BJ (cell line): Measurements from ENCODE around the gene TGDS. TPM values are rescaled to one million over a fixed set of nuclear protein-coding genes. Genes with fewer than 3 reads are reported as not detected.
"Not testable (repeated sequence)": the region's sequence is repeated elsewhere in the genome, so short reads cannot be mapped to it uniquely, and the experiment has no call there.

Experiments used
- CTCF ChIA-PET: fragments of 350-600 bp; formaldehyde crosslinking; extraction: SDS; loops from one replicate; lab custom pipeline; 2021; ENCODE audit warnings: antibody characterized with exemption, inconsistent platforms; lab: Yijun Ruan, JAX
- POLR2A ChIA-PET: fragments of 300-600 bp; sonication (Branson Sonifier 250); formaldehyde crosslinking; extraction: SDS; loops from one replicate; lab custom pipeline; 2021; ENCODE audit warnings: antibody characterized with exemption; lab: Charles Lee
- DNase-seq: peaks from one replicate; pipeline ENCODE4 v3.0.0-alpha.2; 2011; ENCODE audit warnings: low read depth
- H3K27me3 ChIP-seq: 2 replicates; pipeline ENCODE4 v1.6.0; 2011; ENCODE audit warnings: low read length; ENCODE audit not compliant: control insufficient read depth, insufficient read depth
- H3K36me3 ChIP-seq: 2 replicates; pipeline ENCODE4 v1.5.1; 2011; ENCODE audit warnings: low read length; ENCODE audit not compliant: control insufficient read depth, insufficient read depth
- H3K4me3 ChIP-seq: 2 replicates; pipeline ENCODE4 v1.5.1; 2011; ENCODE audit warnings: low read depth, mild to moderate bottlenecking, control low read depth, low read length
- polyA minus RNA-seq: library from RNA; depleted of rRNA, polyadenylated mRNA; stranded (reverse); fragments of >200 nt; gene quantifications from 2 replicates; pipeline ENCODE4 v1.2.3, GENCODE V29; 2011; rRNA and poly(A)+ RNA removed
- polyA plus RNA-seq: library from polyadenylated mRNA; depleted of rRNA; stranded (reverse); fragments of >200 nt; gene quantifications from 2 replicates; pipeline ENCODE4 v1.2.3, GENCODE V29; 2011; rRNA removed
- TF ChIP-seq, protein P1 (sequence below): IDR thresholded peaks from 2 replicates; pipeline ENCODE4 v1.5.1; 2011; ENCODE audit warnings: low read depth, mild to moderate bottlenecking, control low read depth, inconsistent platforms, low read length, moderate library complexity; ENCODE audit not compliant: insufficient read depth

Gene TGDS, protein sequence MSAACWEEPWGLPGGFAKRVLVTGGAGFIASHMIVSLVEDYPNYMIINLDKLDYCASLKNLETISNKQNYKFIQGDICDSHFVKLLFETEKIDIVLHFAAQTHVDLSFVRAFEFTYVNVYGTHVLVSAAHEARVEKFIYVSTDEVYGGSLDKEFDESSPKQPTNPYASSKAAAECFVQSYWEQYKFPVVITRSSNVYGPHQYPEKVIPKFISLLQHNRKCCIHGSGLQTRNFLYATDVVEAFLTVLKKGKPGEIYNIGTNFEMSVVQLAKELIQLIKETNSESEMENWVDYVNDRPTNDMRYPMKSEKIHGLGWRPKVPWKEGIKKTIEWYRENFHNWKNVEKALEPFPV
- polyA plus RNA-seq (5.9 and 14.1 TPM in 2 replicates), polyA minus RNA-seq (3.5 and 3.8 TPM in 2 replicates)

DNA sequence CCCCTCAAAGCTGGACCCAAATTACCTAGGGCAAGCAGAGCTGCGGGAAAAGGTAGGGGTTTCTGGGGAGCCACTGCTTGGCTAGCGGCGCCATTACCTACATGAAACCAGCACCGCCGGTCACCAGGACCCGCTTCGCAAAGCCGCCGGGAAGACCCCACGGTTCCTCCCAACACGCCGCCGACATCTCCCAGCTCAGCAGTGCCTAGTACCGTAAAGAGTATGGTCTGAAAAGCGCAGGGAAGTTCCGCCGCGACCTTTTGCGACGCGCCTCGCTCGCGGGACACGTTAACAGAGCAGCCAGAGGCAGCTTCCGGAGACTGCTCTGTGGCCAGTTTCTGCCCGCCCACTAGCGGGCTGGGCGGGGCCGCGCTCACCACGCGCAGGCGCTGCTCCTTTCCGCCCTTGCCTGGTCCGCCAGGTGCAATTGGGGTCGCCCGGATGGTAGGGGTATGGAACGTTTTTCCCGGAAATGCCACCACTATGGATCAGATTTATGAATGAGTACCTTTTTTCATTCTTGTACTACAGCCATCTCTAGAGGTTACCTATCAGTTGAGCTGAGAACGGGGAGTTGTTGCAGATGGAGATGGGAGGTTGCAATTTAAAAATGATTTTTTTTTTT lies at the start of gene TGDS:
Gene TGDS (minus strand): TSS at position 203 of the 625 bp plus-strand sequence. CDS start 16 bp downstream, at position 187.
- TF ChIP-seq, protein P1, sequence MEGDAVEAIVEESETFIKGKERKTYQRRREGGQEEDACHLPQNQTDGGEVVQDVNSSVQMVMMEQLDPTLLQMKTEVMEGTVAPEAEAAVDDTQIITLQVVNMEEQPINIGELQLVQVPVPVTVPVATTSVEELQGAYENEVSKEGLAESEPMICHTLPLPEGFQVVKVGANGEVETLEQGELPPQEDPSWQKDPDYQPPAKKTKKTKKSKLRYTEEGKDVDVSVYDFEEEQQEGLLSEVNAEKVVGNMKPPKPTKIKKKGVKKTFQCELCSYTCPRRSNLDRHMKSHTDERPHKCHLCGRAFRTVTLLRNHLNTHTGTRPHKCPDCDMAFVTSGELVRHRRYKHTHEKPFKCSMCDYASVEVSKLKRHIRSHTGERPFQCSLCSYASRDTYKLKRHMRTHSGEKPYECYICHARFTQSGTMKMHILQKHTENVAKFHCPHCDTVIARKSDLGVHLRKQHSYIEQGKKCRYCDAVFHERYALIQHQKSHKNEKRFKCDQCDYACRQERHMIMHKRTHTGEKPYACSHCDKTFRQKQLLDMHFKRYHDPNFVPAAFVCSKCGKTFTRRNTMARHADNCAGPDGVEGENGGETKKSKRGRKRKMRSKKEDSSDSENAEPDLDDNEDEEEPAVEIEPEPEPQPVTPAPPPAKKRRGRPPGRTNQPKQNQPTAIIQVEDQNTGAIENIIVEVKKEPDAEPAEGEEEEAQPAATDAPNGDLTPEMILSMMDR, result no peak
- peak; percentile 78 for DNase-seq
- Histone ChIP-seq H3K4me3 (peak within 1 kb of the TSS; percentile 64), H3K36me3 (no peaks in the 10 kb centered on the region), H3K27me3 (no peaks in the 10 kb centered on the region)
- CTCF ChIA-PET, result interaction anchor here (0.7 to 1.6 kb wide), 4 partner anchors 24 to 1019 kb away, joined by 3 to 8 read pairs (median 3); no protein-coding TSS in a partner anchor
- POLR2A ChIA-PET, result interaction anchor here (0.5 to 0.6 kb wide), 3 partner anchors 22 to 553 kb away, joined by 3 to 6 read pairs (median 3); no protein-coding TSS in a partner anchor

DNA sequence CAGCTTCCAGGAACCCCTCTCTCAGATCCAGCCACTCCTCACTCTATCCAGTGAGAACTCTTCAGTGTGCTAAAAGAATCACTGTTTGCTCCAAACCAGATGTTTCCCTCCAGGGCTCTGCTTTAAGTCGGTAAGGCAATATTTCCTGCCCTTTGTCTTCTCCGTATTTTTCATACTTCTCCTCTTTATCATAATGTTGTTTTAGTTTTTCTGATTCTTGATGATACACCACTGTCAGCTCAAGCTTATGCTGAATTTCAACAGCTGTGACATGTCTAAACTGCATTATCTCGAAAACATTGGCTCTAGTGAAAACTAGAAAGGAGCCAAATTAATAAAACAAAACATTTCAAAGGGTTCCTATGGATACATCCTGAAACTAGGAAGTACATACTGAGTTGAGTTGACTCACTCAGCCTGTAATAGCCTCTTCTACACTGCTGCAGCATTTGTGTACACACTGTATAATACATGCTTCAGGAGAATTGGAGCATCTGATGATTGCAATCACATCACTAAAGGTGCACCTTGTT lies 45.5 kb upstream of the TGDS start:
- CTCF ChIA-PET, result interaction anchor here (1.1 kb wide), 1 partner anchor 24 kb away, joined by 3 read pairs; no protein-coding TSS in a partner anchor
- H3K4me3 ChIP-seq, result no peak overlapping the region
- TF ChIP-seq, protein P1, result no peak
- peak; percentile 41 for DNase-seq
- H3K36me3 ChIP-seq, result no peaks in the 10 kb centered on the region
- no peaks in the 10 kb centered on the region; the same call in 1 of the 2 replicates for H3K27me3 ChIP-seq
- POLR2A ChIA-PET, result interaction anchor here (0.7 kb wide), 1 partner anchor 81 kb away, joined by 4 read pairs; no protein-coding TSS in a partner anchor

DNA sequence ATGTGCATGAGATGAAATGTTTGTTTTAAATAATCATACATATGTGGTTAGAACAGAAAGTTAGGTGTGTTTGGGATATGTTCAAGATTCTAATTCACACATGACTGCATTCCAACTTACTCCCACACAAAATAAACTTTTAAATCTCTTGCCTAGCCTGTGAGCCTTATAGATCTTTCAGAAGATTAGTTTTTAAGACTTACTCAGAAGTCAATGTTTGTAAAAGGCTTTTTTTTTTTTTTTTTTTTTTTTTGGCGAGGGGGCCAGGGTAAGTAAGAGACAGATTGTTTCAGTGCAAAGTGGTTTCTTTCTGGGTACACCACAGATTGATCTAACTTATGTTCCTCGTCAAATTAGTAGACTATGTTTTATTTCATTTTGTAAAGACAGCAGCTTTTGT lies 44.8 kb upstream of the TGDS start:
- H3K27me3 ChIP-seq, result no peaks in the 10 kb centered on the region; the same call in 1 of the 2 replicates

DNA sequence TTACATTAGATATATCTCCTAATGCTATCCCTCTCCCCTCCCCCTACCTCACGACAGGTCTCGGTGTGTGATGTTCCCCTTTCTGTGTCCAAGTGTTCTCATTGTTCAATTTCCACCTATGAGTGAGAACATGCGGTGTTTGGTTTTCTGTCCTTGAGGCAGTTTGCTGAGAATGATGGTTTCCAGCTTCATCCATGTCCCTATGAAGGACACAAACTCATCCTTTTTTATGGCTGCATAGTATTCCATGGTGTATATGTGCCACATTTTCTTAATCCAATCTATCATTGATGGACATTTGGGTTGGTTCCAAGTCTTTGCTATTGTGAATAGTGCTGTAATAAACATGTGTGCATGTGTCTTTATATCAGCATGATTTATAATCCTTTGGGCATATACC lies 41.7 kb upstream of the TGDS start:
- POLR2A ChIA-PET, H3K27me3 ChIP-seq: not testable (repeated sequence)
- CTCF ChIA-PET, result interaction anchor here (1.6 kb wide), 1 partner anchor 17 kb away, joined by 5 read pairs; no protein-coding TSS in a partner anchor

More for the DNA sequence above, 44.8 kb upstream of the TGDS start:
- Histone ChIP-seq H3K4me3 (no peak overlapping the region), H3K36me3 (no peaks in the 10 kb centered on the region)
- TF ChIP-seq, protein P1, result no peak
- ChIA-PET CTCF (no interaction called here), POLR2A (no interaction called here)
- DNase-seq, result no peak

DNA sequence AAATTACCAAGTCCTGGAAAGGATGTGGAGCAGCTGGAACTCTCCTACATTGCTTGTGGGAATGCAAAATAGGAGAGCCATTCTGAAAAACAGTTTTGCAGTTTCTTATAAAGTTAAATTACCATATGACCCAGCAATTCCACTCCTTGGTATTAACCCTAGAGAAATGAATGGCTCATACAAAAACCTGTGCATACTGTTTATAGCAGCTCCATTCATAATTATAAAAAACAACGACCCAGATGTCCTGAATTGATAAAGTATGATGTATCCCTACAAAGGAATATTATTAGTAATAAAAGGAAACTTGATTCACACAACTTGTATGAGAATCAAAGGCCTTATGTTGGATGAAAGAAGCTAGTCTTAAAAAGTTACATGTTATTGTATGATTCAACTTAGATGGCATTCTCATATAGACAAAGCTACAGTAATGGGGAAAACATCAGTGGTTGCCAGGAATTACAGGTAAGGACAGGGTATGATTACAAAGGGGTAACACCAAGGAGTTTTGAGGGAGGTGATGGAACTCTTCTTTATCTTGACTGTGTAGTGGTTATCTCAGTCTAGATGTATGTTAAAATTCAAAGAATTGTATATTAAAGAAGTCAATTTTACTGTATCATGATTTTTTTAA lies 41.1 kb upstream of the TGDS start:
- POLR2A ChIA-PET, result interaction anchor here (0.6 kb wide), 1 partner anchor 33 kb away, joined by 6 read pairs; no protein-coding TSS in a partner anchor
- DNase-seq, result no peak
- CTCF ChIA-PET, result interaction anchor here (1.6 kb wide), 1 partner anchor 16 kb away, joined by 5 read pairs; no protein-coding TSS in a partner anchor
- TF ChIP-seq, protein P1, result no peak
- no peaks in the 10 kb centered on the region for H3K36me3 ChIP-seq
- no peaks in the 10 kb centered on the region for H3K27me3 ChIP-seq
- no peak overlapping the region for H3K4me3 ChIP-seq

More for the DNA sequence above, 41.7 kb upstream of the TGDS start:
- not testable (repeated sequence) for H3K36me3 ChIP-seq, DNase-seq, H3K4me3 ChIP-seq

DNA sequence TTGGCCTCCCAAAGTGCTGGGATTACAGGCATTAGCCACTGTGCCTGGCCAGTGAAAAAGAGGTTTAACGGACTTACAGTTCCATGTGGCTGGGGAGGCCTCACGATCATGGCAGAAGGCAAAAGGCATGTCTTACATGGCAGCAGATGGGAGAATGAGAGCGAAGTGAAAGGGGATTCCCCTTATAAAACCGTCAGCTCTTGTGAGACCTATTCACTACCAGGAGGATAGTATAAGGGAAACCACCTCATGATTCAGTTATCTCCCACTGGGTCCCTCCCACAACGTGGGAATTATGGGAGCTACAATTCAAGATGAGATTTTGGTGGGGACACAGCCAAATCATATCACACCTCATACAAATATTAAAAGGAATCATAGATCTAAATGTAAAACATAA lies 40.1 kb upstream of the TGDS start:
- H3K36me3 ChIP-seq, DNase-seq, H3K4me3 ChIP-seq, POLR2A ChIA-PET, H3K27me3 ChIP-seq: not testable (repeated sequence)
- CTCF ChIA-PET, result interaction anchor here (1.6 kb wide), 1 partner anchor 15 kb away, joined by 5 read pairs; no protein-coding TSS in a partner anchor
